Stimulated activated naive B cell treated with anti-CD40 and anti-IgM and Interleukin-4, amounts not matched to agents 10 μg/mL and 1 μg/mL and 100 μg/mL, for 72 hours (primary cell): ENCODE data around the gene PDE6A.

Experiments
- ATAC-seq, 2 donors: fragments of 150-1000 bp; cut with Tn5 transposase; replicated peaks; 2 replicates each; pipeline ENCODE4 v1.10.0; 2021; ENCODE audit warnings: moderate library complexity in 1 of 2
- DNase-seq: peaks from one replicate; pipeline ENCODE4 v3.0.0; 2021
- H3K27ac Mint-ChIP-seq: one replicate; pipeline ENCODE4 v1.8.0; 2022; ENCODE audit warnings: mild to moderate bottlenecking, mixed read lengths
- H3K27me3 Mint-ChIP-seq, 2 donors: one replicate each; pipeline ENCODE4 v1.8.0; 2022; ENCODE audit warnings: mixed read lengths in 2 of 2
- H3K36me3 Mint-ChIP-seq, 2 donors: one replicate each; pipeline ENCODE4 v1.8.0; 2022; ENCODE audit warnings: mixed read lengths in 2 of 2, mild to moderate bottlenecking in 1 of 2
- H3K4me1 Mint-ChIP-seq, 2 donors: one replicate each; pipeline ENCODE4 v1.8.0; 2022; ENCODE audit warnings: mixed read lengths in 2 of 2, mild to moderate bottlenecking in 1 of 2
- H3K4me3 Mint-ChIP-seq, 2 donors: one replicate each; pipeline ENCODE4 v1.8.0; 2022; ENCODE audit warnings: mild to moderate bottlenecking in 2 of 2, mixed read lengths in 2 of 2, moderate library complexity in 1 of 2
- H3K9me3 Mint-ChIP-seq, 2 donors: one replicate each; pipeline ENCODE4 v1.8.0; 2022; ENCODE audit warnings: mixed read lengths in 2 of 2, mild to moderate bottlenecking in 1 of 2

Gene PDE6A

GRCh38 chr5:149841851-149842793, 102.5 kb downstream of the PDE6A start:
- H3K27me3 Mint-ChIP-seq = no peaks in the 10 kb centered on the region
- DNase-seq (no peak), ATAC-seq (no peak)
- peaks cover 42 to 64% of the 10 kb centered on the region in 2 donors for H3K36me3 Mint-ChIP-seq
- H3K4me3 Mint-ChIP-seq = no peak overlapping the region
- H3K27ac Mint-ChIP-seq = no peak overlapping the region
- no peaks in the 10 kb centered on the region for H3K9me3 Mint-ChIP-seq
- H3K4me1 Mint-ChIP-seq = no peaks in the 10 kb centered on the region

GRCh38 chr5:149840226-149840825, 104.3 kb downstream of the PDE6A start:
- no peak for DNase-seq
- Mint-ChIP-seq H3K27me3 (no peaks in the 10 kb centered on the region), H3K9me3 (no peaks in the 10 kb centered on the region), H3K4me1 (no peaks in the 10 kb centered on the region), H3K36me3 (peaks cover 33 to 60% of the 10 kb centered on the region in 2 donors), H3K4me3 (no peak overlapping the region), H3K27ac (no peak overlapping the region)
- ATAC-seq = no peak

GRCh38 chr5:149839761-149840160, 104.8 kb downstream of the PDE6A start:
- no peaks in the 10 kb centered on the region for H3K4me1 Mint-ChIP-seq
- H3K4me3 Mint-ChIP-seq = no peak overlapping the region
- no peaks in the 10 kb centered on the region for H3K9me3 Mint-ChIP-seq
- ATAC-seq = no peak
- no peaks in the 10 kb centered on the region for H3K27me3 Mint-ChIP-seq
- DNase-seq = no peak
- no peak overlapping the region for H3K27ac Mint-ChIP-seq
- peaks cover 34 to 57% of the 10 kb centered on the region in 2 donors for H3K36me3 Mint-ChIP-seq

GRCh38 chr5:149838881-149839739, 105.5 kb downstream of the PDE6A start:
- DNase-seq (no peak), ATAC-seq (no peak)
- Mint-ChIP-seq H3K27me3 (no peaks in the 10 kb centered on the region), H3K4me1 (no peaks in the 10 kb centered on the region), H3K4me3 (no peak overlapping the region), H3K9me3 (no peaks in the 10 kb centered on the region), H3K36me3 (peaks cover 33 to 53% of the 10 kb centered on the region in 2 donors), H3K27ac (no peak overlapping the region)

GRCh38 chr5:149837680-149838269, 106.8 kb downstream of the PDE6A start:
- ATAC-seq = peak; percentile 36 to 46
- Mint-ChIP-seq H3K27ac (no peak overlapping the region), H3K36me3 (peaks cover 30 to 51% of the 10 kb centered on the region in 2 donors), H3K27me3 (no peaks in the 10 kb centered on the region), H3K4me1 (peaks cover 0 to 2% of the 10 kb centered on the region in 2 donors), H3K4me3 (no peak overlapping the region), H3K9me3 (no peaks in the 10 kb centered on the region)
- no peak for DNase-seq

- H3K27ac Mint-ChIP-seq = peak overlapping the region; percentile 81
- peaks cover 23 to 42% of the 10 kb centered on the region in 2 donors for H3K36me3 Mint-ChIP-seq
- no peaks in the 10 kb centered on the region for H3K27me3 Mint-ChIP-seq
- no peak for ATAC-seq
- peaks cover 2 to 5% of the 10 kb centered on the region in 2 donors for H3K4me1 Mint-ChIP-seq
- H3K9me3 Mint-ChIP-seq = no peaks in the 10 kb centered on the region
- DNase-seq = no peak
- no peak overlapping the region for H3K4me3 Mint-ChIP-seq
These were observed 108.0 kb downstream of the PDE6A start for GRCh38 chr5:149836451-149837139.

- no peaks in the 10 kb centered on the region for H3K27me3 Mint-ChIP-seq
- no peaks in the 10 kb centered on the region for H3K9me3 Mint-ChIP-seq
- peak; percentile 41 to 48 for ATAC-seq
- H3K4me3 Mint-ChIP-seq = no peak overlapping the region
- H3K4me1 Mint-ChIP-seq = peaks cover 7 to 15% of the 10 kb centered on the region in 2 donors
- no peak overlapping the region for H3K27ac Mint-ChIP-seq
- peak; percentile 33 for DNase-seq
- H3K36me3 Mint-ChIP-seq = peaks cover 19 to 36% of the 10 kb centered on the region in 2 donors
These were observed 110.2 kb downstream of the PDE6A start for GRCh38 chr5:149834246-149834855.

- no peak for ATAC-seq
- peaks cover 19 to 34% of the 10 kb centered on the region in 2 donors for H3K36me3 Mint-ChIP-seq
- H3K9me3 Mint-ChIP-seq = no peaks in the 10 kb centered on the region
- H3K27ac Mint-ChIP-seq = peak overlapping the region; percentile 86
- H3K4me3 Mint-ChIP-seq = no peak overlapping the region
- H3K4me1 Mint-ChIP-seq = peaks cover 9 to 20% of the 10 kb centered on the region in 2 donors
- DNase-seq = no peak
- no peaks in the 10 kb centered on the region for H3K27me3 Mint-ChIP-seq
These were observed 111.3 kb downstream of the PDE6A start for GRCh38 chr5:149833116-149833827.

- DNase-seq = no peak
- no peak overlapping the region for H3K27ac Mint-ChIP-seq
- ATAC-seq = no peak
- no peak overlapping the region for H3K4me3 Mint-ChIP-seq
- no peaks in the 10 kb centered on the region for H3K27me3 Mint-ChIP-seq
- peaks cover 9 to 21% of the 10 kb centered on the region in 2 donors for H3K4me1 Mint-ChIP-seq
- H3K36me3 Mint-ChIP-seq = peaks cover 19 to 34% of the 10 kb centered on the region in 2 donors
- no peaks in the 10 kb centered on the region for H3K9me3 Mint-ChIP-seq
These were observed 112.0 kb downstream of the PDE6A start for GRCh38 chr5:149832636-149833035.

- peak; percentile 70 for DNase-seq
- peak; percentile 94 to 97 for ATAC-seq
These were observed 113.1 kb downstream of the PDE6A start for GRCh38 chr5:149831492-149831891.

GRCh38 chr5:149830579-149830978, 114.0 kb downstream of the PDE6A start:
- H3K4me3 Mint-ChIP-seq = no peak overlapping the region
- H3K36me3 Mint-ChIP-seq = peaks cover 18 to 31% of the 10 kb centered on the region in 2 donors
- H3K4me1 Mint-ChIP-seq = peaks cover 9 to 21% of the 10 kb centered on the region in 2 donors
- no peak for ATAC-seq
- no peaks in the 10 kb centered on the region for H3K9me3 Mint-ChIP-seq
- H3K27ac Mint-ChIP-seq = no peak overlapping the region
- no peak for DNase-seq
- no peaks in the 10 kb centered on the region for H3K27me3 Mint-ChIP-seq

More at GRCh38 chr5:149831492-149831891, 113.1 kb downstream of the PDE6A start:
- no peak overlapping the region for H3K4me3 Mint-ChIP-seq
- no peaks in the 10 kb centered on the region for H3K27me3 Mint-ChIP-seq
- no peaks in the 10 kb centered on the region for H3K9me3 Mint-ChIP-seq
- H3K36me3 Mint-ChIP-seq = peaks cover 22 to 37% of the 10 kb centered on the region in 2 donors
- peaks cover 9 to 21% of the 10 kb centered on the region in 2 donors for H3K4me1 Mint-ChIP-seq
- H3K27ac Mint-ChIP-seq = peak overlapping the region; percentile 84

- no peaks in the 10 kb centered on the region for H3K27me3 Mint-ChIP-seq
- no peak for DNase-seq
- H3K9me3 Mint-ChIP-seq = no peaks in the 10 kb centered on the region
These were observed 114.6 kb downstream of the PDE6A start for GRCh38 chr5:149829954-149830353.

More at GRCh38 chr5:149829954-149830353, 114.6 kb downstream of the PDE6A start:
- Mint-ChIP-seq H3K27ac (no peak overlapping the region), H3K36me3 (peaks cover 16 to 29% of the 10 kb centered on the region in 2 donors), H3K4me3 (no peak overlapping the region), H3K4me1 (peaks cover 9 to 21% of the 10 kb centered on the region in 2 donors)
- no peak for ATAC-seq
